ENCODE results near the gene BUD31. TPM values are rescaled to one million over a fixed set of nuclear protein-coding genes. Genes with fewer than 3 reads are reported as not detected.

The BUD31 gene
- total and polyA plus RNA-seq, 9 of the 15 experiments (the other 6 are each of a cell fraction or from before 2014, with no cell fraction given) = 105 to 342 (median 247) TPM

DNA sequence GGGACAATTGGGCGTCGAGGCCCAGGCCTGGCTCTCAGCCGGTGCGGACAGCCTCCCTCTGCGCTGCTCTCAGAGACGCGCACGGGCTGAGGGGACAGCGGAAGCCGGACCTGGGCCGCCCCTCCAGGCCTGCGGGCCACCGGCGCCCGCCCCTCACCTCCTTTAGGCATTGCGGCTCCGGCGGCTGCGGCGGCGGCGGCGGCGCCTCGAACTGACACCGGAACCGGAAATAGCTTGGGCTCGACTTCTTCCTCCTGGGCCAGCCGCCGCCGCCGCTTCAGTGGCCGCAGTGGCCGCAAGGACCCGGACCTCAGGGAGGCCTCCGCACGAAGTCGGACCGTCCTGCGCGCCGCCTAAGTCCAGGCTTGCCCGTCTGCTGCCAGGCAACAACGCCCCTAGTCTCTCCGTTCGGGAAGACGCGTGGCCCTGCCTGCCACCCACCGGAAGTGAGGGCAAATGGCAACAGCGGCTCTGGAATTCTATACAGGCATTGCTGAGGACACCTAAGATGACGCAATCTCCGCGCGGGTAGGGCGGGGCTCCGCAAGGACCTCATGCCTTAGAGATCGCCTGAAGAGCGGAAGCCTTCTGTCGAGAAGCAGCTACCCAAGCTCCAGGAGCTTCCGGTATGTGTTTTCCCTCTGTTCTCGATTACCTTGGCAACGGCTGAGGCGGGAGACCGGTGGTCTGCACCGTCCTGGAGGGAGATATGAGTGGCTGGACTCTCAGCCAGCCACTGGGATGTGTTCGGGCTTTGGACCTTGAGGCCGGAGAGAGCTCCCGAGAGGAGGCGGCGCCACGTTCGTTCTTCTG, at the start of gene BUD31, which contains the start of gene PDAP1 (continued):
- TF ChIP-seq SAFB2 (IDR thresholded peaks at IDR 0.05; ENCODE audit: borderline replicate concordance, low read depth, low read length, severe bottlenecking) = no peak
- TF ChIP-seq MCM5 (IDR thresholded peaks at IDR 0.05; ENCODE audit: low read depth) = no peak
- TF ChIP-seq CHAMP1 (IDR thresholded peaks at IDR 0.05) = no peak
- TF ChIP-seq NEUROD1 (IDR thresholded peaks at IDR 0.05; ENCODE audit: borderline replicate concordance, low read depth, low read length, partially characterized antibody) = peak; percentile 86
- no peak for TF ChIP-seq ILF3 (IDR thresholded peaks at IDR 0.05; ENCODE audit: borderline replicate concordance)
- no peak for TF ChIP-seq HNRNPUL1 (IDR thresholded peaks at IDR 0.05; ENCODE audit: low read length)
- TF ChIP-seq, protein P1, sequence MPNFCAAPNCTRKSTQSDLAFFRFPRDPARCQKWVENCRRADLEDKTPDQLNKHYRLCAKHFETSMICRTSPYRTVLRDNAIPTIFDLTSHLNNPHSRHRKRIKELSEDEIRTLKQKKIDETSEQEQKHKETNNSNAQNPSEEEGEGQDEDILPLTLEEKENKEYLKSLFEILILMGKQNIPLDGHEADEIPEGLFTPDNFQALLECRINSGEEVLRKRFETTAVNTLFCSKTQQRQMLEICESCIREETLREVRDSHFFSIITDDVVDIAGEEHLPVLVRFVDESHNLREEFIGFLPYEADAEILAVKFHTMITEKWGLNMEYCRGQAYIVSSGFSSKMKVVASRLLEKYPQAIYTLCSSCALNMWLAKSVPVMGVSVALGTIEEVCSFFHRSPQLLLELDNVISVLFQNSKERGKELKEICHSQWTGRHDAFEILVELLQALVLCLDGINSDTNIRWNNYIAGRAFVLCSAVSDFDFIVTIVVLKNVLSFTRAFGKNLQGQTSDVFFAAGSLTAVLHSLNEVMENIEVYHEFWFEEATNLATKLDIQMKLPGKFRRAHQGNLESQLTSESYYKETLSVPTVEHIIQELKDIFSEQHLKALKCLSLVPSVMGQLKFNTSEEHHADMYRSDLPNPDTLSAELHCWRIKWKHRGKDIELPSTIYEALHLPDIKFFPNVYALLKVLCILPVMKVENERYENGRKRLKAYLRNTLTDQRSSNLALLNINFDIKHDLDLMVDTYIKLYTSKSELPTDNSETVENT (CRISPR knock-in tag; IDR thresholded peaks at IDR 0.05) = 0 out of 2 replicates have a peak, but pooled peaks have one; percentile 7
- no peak for TF ChIP-seq ZNF347 (CRISPR knock-in tag; IDR thresholded peaks at IDR 0.05; ENCODE audit: low read depth)
- TF ChIP-seq, protein P2, sequence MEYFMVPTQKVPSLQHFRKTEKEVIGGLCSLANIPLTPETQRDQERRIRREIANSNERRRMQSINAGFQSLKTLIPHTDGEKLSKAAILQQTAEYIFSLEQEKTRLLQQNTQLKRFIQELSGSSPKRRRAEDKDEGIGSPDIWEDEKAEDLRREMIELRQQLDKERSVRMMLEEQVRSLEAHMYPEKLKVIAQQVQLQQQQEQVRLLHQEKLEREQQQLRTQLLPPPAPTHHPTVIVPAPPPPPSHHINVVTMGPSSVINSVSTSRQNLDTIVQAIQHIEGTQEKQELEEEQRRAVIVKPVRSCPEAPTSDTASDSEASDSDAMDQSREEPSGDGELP (CRISPR knock-in tag; IDR thresholded peaks at IDR 0.05; ENCODE audit: borderline replicate concordance) = peak; percentile 89
- peak; percentile 94 for TF ChIP-seq CXXC5 (CRISPR knock-in tag; IDR thresholded peaks at IDR 0.05)
- peak; percentile 74; the same call in 1 of the 2 replicates for TF ChIP-seq DIDO1 (tag; IDR thresholded peaks at IDR 0.05; ENCODE audit: low read depth)
- TF ChIP-seq SIX5 (IDR thresholded peaks at IDR 0.05; ENCODE audit: borderline replicate concordance in 1 of 2, insufficient read depth in 1 of 2, low read depth in 1 of 2, low read length in 2 of 2) = 0 out of 4 replicates have a peak, but pooled peaks of 1 of the 2 experiments have one; percentile 12
- no peak for TF ChIP-seq U2AF2 (optimal IDR thresholded peaks at IDR 0.05; ENCODE audit: low read depth, low read length)
- TF ChIP-seq TCF7 (IDR thresholded peaks at IDR 0.05; ENCODE audit: borderline replicate concordance) = 0 out of 2 replicates have a peak, but pooled peaks have one; percentile 16
- TF ChIP-seq, protein P3, sequence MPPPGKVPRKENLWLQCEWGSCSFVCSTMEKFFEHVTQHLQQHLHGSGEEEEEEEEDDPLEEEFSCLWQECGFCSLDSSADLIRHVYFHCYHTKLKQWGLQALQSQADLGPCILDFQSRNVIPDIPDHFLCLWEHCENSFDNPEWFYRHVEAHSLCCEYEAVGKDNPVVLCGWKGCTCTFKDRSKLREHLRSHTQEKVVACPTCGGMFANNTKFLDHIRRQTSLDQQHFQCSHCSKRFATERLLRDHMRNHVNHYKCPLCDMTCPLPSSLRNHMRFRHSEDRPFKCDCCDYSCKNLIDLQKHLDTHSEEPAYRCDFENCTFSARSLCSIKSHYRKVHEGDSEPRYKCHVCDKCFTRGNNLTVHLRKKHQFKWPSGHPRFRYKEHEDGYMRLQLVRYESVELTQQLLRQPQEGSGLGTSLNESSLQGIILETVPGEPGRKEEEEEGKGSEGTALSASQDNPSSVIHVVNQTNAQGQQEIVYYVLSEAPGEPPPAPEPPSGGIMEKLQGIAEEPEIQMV (tag; conservative IDR thresholded peaks at IDR 0.05; ENCODE audit: low read depth) = peak; percentile 94
- no peak for TF ChIP-seq HMG20B (CRISPR knock-in tag; IDR thresholded peaks at IDR 0.05)
- TF ChIP-seq TCF15 (CRISPR knock-in tag; IDR thresholded peaks at IDR 0.05) = no peak
